HG03575 (cell line): Measurements from ENCODE around the gene TRIM66.

ENCODE experiments used
- ATAC-seq: cut with Tn5 transposase; IDR thresholded peaks from one replicate; pipeline ENCODE4 v1.9.1; 2021; ENCODE audit not compliant: unreplicated experiment, insufficient number of reproducible peaks, low FRiP score; ENCODE audit errors: extremely low read depth

The TRIM66 gene

DNA sequence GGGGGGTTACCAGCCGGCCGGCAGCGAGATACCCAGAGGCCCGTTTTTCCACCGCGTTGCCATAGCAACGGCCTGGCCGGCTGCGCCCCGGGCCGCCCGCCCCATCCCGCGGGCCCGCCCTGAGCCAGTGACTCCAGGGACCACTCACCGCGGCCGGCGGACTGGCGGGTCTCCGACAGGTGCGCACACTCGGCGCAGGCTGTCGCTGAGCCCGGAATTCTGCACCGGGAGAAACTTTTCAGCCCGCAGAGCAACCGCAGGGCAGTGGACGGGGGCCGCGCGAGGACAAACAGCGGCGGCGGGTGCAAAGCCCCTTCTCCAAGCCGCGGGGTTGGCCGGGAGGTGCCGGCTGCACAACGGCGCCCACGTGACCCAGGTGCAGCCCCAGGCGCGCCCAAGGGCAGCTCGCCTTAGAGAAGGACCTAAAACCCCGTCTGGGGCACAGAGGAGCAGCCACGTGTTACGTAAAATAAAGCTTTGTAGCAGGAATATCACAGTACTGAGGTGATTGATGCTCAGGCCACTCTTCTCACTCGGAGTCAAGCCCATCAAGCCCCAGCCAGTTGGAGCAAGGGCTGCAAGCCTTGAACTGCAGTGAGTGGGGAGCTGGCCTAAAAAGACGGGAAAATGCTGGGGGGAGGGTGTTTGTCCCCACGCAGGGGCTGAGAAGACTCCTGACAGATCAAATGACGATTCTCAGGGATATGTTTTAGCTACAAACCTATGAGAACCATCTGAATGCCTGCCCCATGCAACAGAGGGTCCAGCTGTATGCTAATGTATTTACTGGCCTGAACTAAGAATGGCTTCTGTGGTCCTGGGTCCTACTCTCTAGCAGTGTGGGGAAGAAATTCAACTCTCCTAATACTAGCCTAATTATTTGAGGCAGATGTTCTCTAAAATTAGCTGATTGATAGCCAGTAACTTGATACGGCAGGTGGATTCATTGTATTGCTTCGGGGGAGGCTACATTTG, 88.2 kb downstream of the TRIM66 start, which contains the start of gene STK33:
Gene STK33, minus strand, starts transcription at position 294 of the 975 bp plus-strand sequence. CDS start 119,323 bp downstream, outside the sequence.
- no peak for ATAC-seq

DNA sequence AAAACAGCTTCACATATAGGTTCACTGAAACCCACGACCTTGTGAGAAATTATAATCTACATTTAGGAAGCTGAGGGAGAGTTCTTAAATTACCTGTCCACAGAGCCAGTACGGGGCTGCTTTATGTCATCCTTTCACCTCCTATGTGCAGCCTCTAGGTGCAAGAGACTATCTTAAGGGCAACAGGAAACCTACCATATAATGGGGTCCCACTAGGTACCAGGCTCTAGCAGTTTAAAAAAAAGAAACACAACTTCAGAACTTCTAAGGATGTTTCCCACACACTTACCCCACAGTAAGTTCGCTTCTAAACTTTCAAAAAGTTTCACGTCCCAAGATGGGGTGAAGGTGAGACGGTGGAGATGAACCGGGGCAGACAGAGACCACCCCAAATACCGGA, 89.0 kb downstream of the TRIM66 start:
- ATAC-seq = no peak

GRCh38 chr11:8587915-8588314, 94.5 kb downstream of the TRIM66 start:
- ATAC-seq = no peak

DNA sequence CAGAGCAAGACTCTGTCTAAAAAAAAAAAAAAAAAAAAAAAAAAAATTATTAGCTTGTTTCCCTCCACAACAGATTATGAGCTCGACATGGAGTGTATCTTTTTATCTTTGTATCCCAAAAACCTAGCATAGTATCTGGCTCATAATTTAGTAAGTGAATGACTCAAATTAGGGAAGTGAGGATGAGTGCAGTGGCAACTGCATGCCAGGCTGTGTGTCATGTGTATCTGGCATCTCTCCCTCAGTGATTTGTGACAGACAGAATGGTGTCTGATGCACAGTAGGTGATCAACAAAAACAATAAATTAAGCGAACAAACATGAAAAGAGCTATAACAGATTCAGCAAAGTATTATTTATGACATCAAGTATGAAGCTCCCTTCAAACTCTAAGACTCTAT, 95.7 kb downstream of the TRIM66 start:
- ATAC-seq = no peak

DNA sequence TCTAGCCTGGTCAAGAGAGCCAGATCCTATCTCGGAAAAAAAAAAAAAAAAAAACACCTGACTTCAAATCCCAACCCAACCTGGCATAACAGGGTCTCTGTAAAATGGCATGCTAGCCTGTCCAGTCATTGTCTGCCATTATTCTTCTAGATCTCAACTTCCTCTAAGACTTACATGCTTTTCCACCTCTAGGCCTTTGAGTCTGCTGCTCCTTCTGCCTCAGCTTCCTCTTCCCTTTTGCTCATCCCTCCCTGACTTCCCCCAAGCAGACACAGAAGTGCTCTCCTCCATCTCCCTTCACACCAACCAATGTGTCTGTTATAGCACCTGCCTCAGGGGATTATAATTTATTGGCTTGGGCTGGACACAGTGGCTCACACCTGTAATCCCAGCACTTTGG, 96.3 kb downstream of the TRIM66 start:
- ATAC-seq = no peak

- no peak for ATAC-seq
Observed at GRCh38 chr11:8584511-8584910, 98.0 kb downstream of the TRIM66 start.

DNA sequence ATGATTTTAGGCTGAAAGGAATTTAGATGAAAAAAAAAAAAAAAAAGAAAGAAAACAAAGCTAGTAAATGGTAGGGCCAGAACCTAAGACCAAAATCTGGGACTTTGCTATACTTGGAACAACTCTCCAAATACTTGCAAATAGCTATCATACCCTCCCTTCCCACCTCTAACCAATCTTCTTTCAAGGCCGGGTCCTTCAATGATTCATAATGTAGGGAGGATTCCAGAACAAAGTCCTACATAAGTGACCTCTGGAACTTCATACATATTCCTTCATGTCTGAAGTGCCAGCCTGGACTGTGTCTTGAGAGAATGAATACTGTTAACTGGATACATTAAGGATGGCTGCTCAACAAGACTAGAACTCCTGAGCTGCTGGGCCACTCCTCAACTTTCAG, 98.4 kb downstream of the TRIM66 start:
- ATAC-seq = no peak

GRCh38 chr11:8581300-8581699, 101.2 kb downstream of the TRIM66 start:
- ATAC-seq = no peak

- no peak for ATAC-seq
Observed at GRCh38 chr11:8577791-8578581, 104.5 kb downstream of the TRIM66 start.

DNA sequence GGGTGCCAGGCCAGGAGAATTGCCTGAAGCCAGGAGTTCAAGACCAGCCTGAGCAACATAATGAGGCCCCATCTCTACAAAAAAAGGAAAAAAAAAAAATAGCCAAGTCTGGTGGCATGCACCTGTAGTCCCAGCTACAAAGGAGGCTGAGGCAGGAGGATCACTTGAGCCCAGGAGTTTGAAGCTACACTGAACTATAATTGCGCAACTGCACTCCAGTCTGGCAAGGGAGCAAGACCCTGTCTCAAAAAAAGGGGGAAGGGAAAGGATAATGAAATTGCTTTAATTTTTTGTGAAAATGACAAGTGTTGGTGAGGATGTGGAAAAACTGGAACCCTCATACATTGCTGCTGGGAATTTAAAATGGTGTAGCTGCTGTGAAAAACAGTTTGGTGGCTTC, 107.7 kb downstream of the TRIM66 start:
- no peak for ATAC-seq

- ATAC-seq = no peak
Observed at GRCh38 chr11:8573777-8574176, 108.7 kb downstream of the TRIM66 start.

- ATAC-seq = no peak
Observed at GRCh38 chr11:8567602-8568198, 114.8 kb downstream of the TRIM66 start.

- no peak for ATAC-seq
Observed at GRCh38 chr11:8566613-8567210, 115.8 kb downstream of the TRIM66 start.

DNA sequence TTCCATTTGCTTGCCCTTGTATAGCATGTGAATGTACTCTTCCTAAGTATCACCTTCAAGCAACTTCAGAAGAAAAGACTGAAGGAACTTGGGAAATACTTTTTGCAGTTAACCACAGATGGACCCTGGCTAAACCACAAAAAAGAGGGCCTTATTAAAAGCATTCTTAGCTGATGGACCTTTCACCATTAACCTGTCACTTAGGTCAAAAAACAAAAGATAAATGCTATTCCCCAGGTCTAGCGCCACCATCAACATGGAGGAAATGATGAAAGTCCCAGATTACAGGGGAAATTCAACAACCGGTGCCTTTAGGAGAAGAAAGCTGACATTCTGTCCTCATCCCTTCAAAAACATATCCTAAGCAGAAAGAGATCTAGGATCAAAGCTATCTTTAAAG, 117.9 kb downstream of the TRIM66 start:
- no peak for ATAC-seq
